Body of pancreas (tissue), 4 donors: ENCODE results near the gene TESPA1. TPM values are rescaled to one million over a fixed set of nuclear protein-coding genes. Genes with fewer than 3 reads are reported as not detected.
"Not testable (repeated sequence)": the region's sequence is repeated elsewhere in the genome, so short reads cannot be mapped to it uniquely, and the experiment has no call there.

ENCODE experiments used
- ATAC-seq: fragments of 150-250 bp; one replicate; pipeline ENCODE4 v1.9.1; 2016
- DNase-seq, 4 donors: peaks; one replicate each; pipeline ENCODE4 v3.0.0-alpha.2; 2019
- H3K27ac ChIP-seq, 4 donors: fragments of 200-600 bp; sonication (generic); 1 replicate in 3 of 4; 2 replicates in 1 of 4; pipeline versions ENCODE4 v1.5.1 to v1.6.1; 2016 to 2019; ENCODE audit warnings: mild to moderate bottlenecking in 1 of 4, mixed read lengths in 1 of 4, moderate library complexity in 1 of 4
- H3K27me3 ChIP-seq, 2 donors: fragments of 200-600 bp; sonication (generic); one replicate each; pipeline ENCODE4 v1.6.0; 2016; ENCODE audit warnings: mild to moderate bottlenecking in 1 of 2
- H3K36me3 ChIP-seq, 2 donors: fragments of 200-600 bp; sonication (generic); replicated peaks in 1 of 2; 2 replicates each; pipeline ENCODE4 v1.5.1; 2016; ENCODE audit warnings: low read depth in 2 of 2; ENCODE audit not compliant: insufficient read depth in 1 of 2
- H3K4me1 ChIP-seq: fragments of 200-600 bp; sonication (generic); one replicate; pipeline ENCODE4 v1.6.0; 2016
- H3K4me3 ChIP-seq, 2 donors: fragments of 200-600 bp; sonication (generic); 1 replicate in 1 of 2; 2 replicates in 1 of 2; pipeline ENCODE4 v1.5.1; 2016 to 2019
- H3K9me3 ChIP-seq, 3 donors: fragments of 200-600 bp; sonication (generic); 1 replicate in 2 of 3; 2 replicates in 1 of 3; pipeline ENCODE4 v1.5.1; 2016
- POLR2A ChIP-seq, 3 donors: fragments of 450-650 bp; IDR thresholded peaks; one replicate each; pipeline ENCODE4 v1.6.1; 2016; ENCODE audit warnings: antibody characterized with exemption in 3 of 3, mild to moderate bottlenecking in 2 of 3
- WGBS, 2 donors: methylation state at CpG; one replicate each; pipeline ENCODE4 v1.1.5; 2017; 5-methylcytosine and 5-hydroxymethylcytosine counted together
- intact Hi-C: fragments of 100-400 bp; cut with DNase I; formaldehyde crosslinking; loops from one replicate; pipeline ENCODE4 v1.15.1; 2023
- total RNA-seq, 2 donors: library from RNA; depleted of rRNA; stranded (reverse); fragments of >200 nt; gene quantifications; one replicate each; pipeline ENCODE4 v1.1.0, GENCODE V29; 2016
- TF ChIP-seq, protein P1 (sequence below), 7 experiments: fragments of 450-650 bp in 4 of 7; fragments of 200-600 bp in 3 of 7; sonication (generic) in 3 of 7; IDR thresholded peaks; one replicate each; pipeline ENCODE4 v1.5.1; 2016 to 2019; ENCODE audit warnings: antibody characterized with exemption in 7 of 7

TESPA1 gene
- total RNA-seq, 2 donors from 2014 or later, result not detected

DNA sequence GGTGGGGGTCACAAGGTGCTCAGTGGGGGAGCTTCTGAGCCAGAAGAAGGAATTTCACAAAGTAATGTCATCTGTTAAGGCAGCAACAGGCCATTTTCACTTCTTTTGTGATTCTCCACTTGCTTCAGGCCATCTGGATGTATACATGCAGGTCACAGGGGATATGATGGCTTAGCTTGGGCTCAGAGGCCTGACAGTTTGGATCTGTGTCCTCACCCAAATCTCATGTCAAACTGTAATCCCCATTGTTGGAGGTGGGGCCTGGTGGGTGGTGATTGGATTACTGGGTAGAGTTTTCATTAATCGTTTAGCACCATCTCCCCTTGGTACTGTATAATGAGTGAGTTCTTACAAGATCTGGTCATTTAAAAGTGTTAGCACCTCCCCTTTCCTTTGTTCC is 36.4 kb downstream of the TESPA1 start:
- Histone ChIP-seq H3K4me3 (no peak overlapping the region), H3K4me1 (no peaks in the 10 kb centered on the region), H3K27ac (no peak overlapping the region), H3K27me3 (no peaks in the 10 kb centered on the region), H3K9me3 (no peaks in the 10 kb centered on the region), H3K36me3 (no peaks in the 10 kb centered on the region)
- TF ChIP-seq, protein P1, sequence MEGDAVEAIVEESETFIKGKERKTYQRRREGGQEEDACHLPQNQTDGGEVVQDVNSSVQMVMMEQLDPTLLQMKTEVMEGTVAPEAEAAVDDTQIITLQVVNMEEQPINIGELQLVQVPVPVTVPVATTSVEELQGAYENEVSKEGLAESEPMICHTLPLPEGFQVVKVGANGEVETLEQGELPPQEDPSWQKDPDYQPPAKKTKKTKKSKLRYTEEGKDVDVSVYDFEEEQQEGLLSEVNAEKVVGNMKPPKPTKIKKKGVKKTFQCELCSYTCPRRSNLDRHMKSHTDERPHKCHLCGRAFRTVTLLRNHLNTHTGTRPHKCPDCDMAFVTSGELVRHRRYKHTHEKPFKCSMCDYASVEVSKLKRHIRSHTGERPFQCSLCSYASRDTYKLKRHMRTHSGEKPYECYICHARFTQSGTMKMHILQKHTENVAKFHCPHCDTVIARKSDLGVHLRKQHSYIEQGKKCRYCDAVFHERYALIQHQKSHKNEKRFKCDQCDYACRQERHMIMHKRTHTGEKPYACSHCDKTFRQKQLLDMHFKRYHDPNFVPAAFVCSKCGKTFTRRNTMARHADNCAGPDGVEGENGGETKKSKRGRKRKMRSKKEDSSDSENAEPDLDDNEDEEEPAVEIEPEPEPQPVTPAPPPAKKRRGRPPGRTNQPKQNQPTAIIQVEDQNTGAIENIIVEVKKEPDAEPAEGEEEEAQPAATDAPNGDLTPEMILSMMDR (IDR thresholded peaks at IDR 0.05), result no peak
- no peak for TF ChIP-seq POLR2A (IDR thresholded peaks at IDR 0.05)
- intact Hi-C loops, result no loop called here
- 60 to 88% methylated on average over 1 of the region's 1 CpG for WGBS, 2 donors
- no peak for DNase-seq
- no peak for ATAC-seq

DNA sequence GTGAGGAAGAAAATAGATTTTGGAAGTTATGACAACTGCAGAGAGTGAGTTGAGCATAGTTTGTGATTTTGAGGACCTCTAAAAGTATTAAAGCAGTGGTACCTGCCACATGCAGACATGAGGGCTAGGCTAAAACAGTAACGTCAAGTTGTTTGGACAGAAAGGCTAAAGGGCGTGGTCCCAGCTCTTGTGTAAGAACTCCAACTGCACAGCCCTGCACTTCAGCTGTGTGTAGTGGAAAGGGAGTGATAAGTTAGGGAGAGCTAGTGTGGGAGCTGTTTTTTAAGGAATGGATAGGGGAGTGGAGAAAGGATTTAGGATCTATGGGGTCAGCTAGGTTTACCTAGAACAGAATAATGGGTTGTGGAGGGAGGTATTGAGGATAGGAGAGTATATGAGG is 39.5 kb downstream of the TESPA1 start:
- H3K36me3 ChIP-seq, result no peaks in the 10 kb centered on the region
- no peak overlapping the region for H3K4me3 ChIP-seq
- DNase-seq (no peak), ATAC-seq (no peak)
- H3K9me3 ChIP-seq, result no peaks in the 10 kb centered on the region
- intact Hi-C loops, result no loop called here
- H3K4me1 ChIP-seq, result no peaks in the 10 kb centered on the region
- H3K27me3 ChIP-seq, result no peaks in the 10 kb centered on the region
- TF ChIP-seq, protein P1 (IDR thresholded peaks at IDR 0.05), result no peak
- no peak for TF ChIP-seq POLR2A (IDR thresholded peaks at IDR 0.05)
- WGBS, 2 donors, result 57 to 81% methylated on average over 2 of the region's 2 CpGs
- H3K27ac ChIP-seq, result no peak overlapping the region

DNA sequence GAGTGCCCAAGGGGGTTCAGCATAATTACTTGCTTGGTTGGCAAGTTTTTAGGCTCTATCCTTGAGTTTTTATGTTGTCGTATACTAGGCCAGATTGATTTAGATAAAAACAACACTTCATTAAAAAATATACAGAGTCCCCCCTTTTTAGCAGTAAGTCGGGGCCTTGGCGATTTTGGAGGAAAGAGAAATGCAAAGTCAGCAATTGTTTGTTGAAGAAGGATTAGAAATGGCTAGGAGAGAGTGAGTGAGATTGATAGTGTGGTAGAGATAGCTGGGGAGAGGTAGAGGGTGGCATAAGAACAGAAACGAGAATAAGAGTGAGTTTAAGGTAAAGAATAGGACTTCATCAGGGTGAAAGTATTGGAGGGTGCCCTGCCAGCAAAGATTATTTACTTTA is 41.3 kb downstream of the TESPA1 start:
- not testable (repeated sequence) for H3K27me3 ChIP-seq

DNA sequence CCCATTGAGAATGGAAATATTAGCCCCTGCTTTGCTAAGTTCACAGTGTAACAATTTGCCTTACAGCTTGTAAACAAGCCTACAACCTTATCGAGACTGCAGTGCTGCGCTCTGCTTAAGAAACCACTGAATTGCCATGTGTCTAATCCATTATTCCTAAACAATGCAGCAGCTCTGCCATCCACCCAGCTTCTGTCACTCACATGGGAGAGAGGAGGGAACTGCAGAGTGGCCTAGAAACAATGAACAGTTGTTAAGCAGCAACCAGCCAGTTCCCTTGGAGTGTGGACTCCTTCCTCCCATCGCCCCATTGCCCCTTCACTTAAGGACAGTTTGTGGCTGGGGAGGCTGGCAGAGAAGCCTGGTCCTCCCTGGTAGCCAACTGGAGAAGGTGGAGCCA is 42.9 kb downstream of the TESPA1 start:
- no peak for TF ChIP-seq POLR2A (IDR thresholded peaks at IDR 0.05)
- TF ChIP-seq, protein P1 (IDR thresholded peaks at IDR 0.05), result no peak
- H3K27ac ChIP-seq, result no peak overlapping the region
- no peaks in the 10 kb centered on the region for H3K27me3 ChIP-seq
- H3K4me3 ChIP-seq, result no peak overlapping the region
- no peaks in the 10 kb centered on the region for H3K4me1 ChIP-seq
- DNase-seq (no peak), ATAC-seq (no peak)
- H3K9me3 ChIP-seq, result no peaks in the 10 kb centered on the region
- WGBS, 2 donors, result 73 to 74% methylated on average over 3 of the region's 3 CpGs
- intact Hi-C loops, result no loop called here
- no peaks in the 10 kb centered on the region for H3K36me3 ChIP-seq

More for the DNA sequence above, 41.3 kb downstream of the TESPA1 start:
- H3K27ac ChIP-seq, H3K4me3 ChIP-seq, ATAC-seq, DNase-seq, H3K9me3 ChIP-seq, H3K36me3 ChIP-seq, H3K4me1 ChIP-seq, intact Hi-C loops: not testable (repeated sequence)
- WGBS, 2 donors, result 51 to 65% methylated on average over 4 of the region's 4 CpGs

DNA sequence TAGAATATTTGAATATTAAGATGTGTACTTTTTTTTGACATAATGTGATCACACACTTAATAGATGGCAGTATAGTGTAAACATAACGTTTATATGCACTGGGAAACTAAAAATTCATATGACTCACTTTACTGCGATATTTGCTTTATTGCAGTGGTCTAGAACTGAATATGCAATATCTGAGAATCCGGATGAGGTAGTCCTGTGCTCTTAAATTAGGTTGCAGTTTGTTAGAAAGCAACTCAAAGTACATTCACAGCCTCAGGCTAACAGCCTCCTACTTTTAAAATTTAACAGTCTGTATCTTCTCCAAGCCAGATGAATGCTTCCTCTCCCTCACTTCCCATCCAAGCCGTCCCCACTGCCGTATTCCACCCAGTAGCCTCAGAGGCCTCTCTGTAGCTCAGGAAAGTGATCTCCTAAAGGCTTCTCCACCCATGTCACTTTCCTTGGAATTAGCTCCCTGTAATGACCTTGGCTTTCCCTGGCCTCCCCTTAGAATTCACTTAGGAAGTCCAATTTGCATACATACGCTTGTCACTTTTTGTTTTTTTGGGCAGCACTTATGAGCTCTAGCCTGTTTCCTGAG is 43.7 kb downstream of the TESPA1 start:
- H3K27me3 ChIP-seq, result no peaks in the 10 kb centered on the region
- 61 to 65% methylated on average over 6 of the region's 6 CpGs for whole genome bisulfite sequencing, 2 donors
- DNase-seq (no peak), ATAC-seq (no peak)
- TF ChIP-seq POLR2A (IDR thresholded peaks at IDR 0.05), result no peak
- TF ChIP-seq, protein P1 (IDR thresholded peaks at IDR 0.05), result no peak
- no peak overlapping the region for H3K27ac ChIP-seq
- H3K4me3 ChIP-seq, result no peak overlapping the region
- no peaks in the 10 kb centered on the region for H3K4me1 ChIP-seq
- intact Hi-C loops, result no loop called here
- no peaks in the 10 kb centered on the region for H3K9me3 ChIP-seq
- no peaks in the 10 kb centered on the region for H3K36me3 ChIP-seq
